SK-N-SH (cell line): Measurements from ENCODE around the gene EDEM3.
A peak's percentile ranks its signal among the peaks of the same experiment; 100 is the strongest.

Experiments used
- EP300 ChIP-seq, 2 experiments: IDR thresholded peaks; 2 replicates each; pipeline versions ENCODE4 v1.4.0 to v1.6.1; 2012; ENCODE audit warnings: borderline replicate concordance in 1 of 2, low read depth in 1 of 2, low read length in 1 of 2
- EZH2phosphoT487 ChIP-seq: fragments of 200-600 bp; sonication (generic); IDR thresholded peaks from 2 replicates; pipeline ENCODE4 v1.6.1; 2017; ENCODE audit warnings: low read depth, mixed run types, mild to moderate bottlenecking, antibody characterized with exemption, moderate library complexity, borderline replicate concordance
- FOXJ3 ChIP-seq: sonication (generic); formaldehyde crosslinking; IDR thresholded peaks from 2 replicates; pipeline ENCODE4 v1.5.1; 2020; ENCODE audit warnings: mild to moderate bottlenecking, missing genetic modification reagents
- FOXM1 ChIP-seq: IDR thresholded peaks from 2 replicates; pipeline ENCODE4 v1.4.0; 2012; ENCODE audit warnings: low read depth, mild to moderate bottlenecking
- MEF2A ChIP-seq: IDR thresholded peaks from 2 replicates; pipeline ENCODE4 v1.4.0; 2012; ENCODE audit warnings: low read depth, borderline replicate concordance
- MXI1 ChIP-seq: IDR thresholded peaks from 2 replicates; pipeline ENCODE4 v1.6.1; 2012; ENCODE audit warnings: mild to moderate bottlenecking, low read depth, low read length, improper control_type of control experiment
- POLR2AphosphoS5 ChIP-seq: IDR thresholded peaks from 2 replicates; pipeline ENCODE4 v1.6.1; 2012; ENCODE audit warnings: low read depth, low read length
- RAD21 ChIP-seq: IDR thresholded peaks from 2 replicates; pipeline ENCODE4 v1.6.1; 2012; ENCODE audit warnings: mild to moderate bottlenecking, low read length
- REST ChIP-seq: IDR thresholded peaks from 2 replicates; pipeline ENCODE4 v1.6.1; 2012; ENCODE audit warnings: mild to moderate bottlenecking, low read depth, low read length, moderate library complexity
- RFX5 ChIP-seq: IDR thresholded peaks from 2 replicates; pipeline ENCODE4 v1.6.1; 2012; ENCODE audit warnings: mild to moderate bottlenecking, improper control_type of control experiment, low read length
- TCF12 ChIP-seq: IDR thresholded peaks from 2 replicates; pipeline ENCODE4 v1.4.0; 2012
- ZBTB33 ChIP-seq: IDR thresholded peaks from 2 replicates; pipeline ENCODE4 v1.4.0; 2012; ENCODE audit warnings: low read depth, borderline replicate concordance
- TF ChIP-seq, protein P1 (sequence below): fragments of 200-600 bp; sonication (generic); IDR thresholded peaks from 2 replicates; pipeline ENCODE4 v1.6.1; 2017; ENCODE audit warnings: antibody characterized with exemption, mild to moderate bottlenecking, moderate library complexity
- TF ChIP-seq, protein P2 (sequence below): fragments of 150-350 bp; IDR thresholded peaks from 2 replicates; pipeline ENCODE4 v1.6.1; 2017; ENCODE audit warnings: antibody characterized with exemption, low read length, low read depth, borderline replicate concordance

DNA sequence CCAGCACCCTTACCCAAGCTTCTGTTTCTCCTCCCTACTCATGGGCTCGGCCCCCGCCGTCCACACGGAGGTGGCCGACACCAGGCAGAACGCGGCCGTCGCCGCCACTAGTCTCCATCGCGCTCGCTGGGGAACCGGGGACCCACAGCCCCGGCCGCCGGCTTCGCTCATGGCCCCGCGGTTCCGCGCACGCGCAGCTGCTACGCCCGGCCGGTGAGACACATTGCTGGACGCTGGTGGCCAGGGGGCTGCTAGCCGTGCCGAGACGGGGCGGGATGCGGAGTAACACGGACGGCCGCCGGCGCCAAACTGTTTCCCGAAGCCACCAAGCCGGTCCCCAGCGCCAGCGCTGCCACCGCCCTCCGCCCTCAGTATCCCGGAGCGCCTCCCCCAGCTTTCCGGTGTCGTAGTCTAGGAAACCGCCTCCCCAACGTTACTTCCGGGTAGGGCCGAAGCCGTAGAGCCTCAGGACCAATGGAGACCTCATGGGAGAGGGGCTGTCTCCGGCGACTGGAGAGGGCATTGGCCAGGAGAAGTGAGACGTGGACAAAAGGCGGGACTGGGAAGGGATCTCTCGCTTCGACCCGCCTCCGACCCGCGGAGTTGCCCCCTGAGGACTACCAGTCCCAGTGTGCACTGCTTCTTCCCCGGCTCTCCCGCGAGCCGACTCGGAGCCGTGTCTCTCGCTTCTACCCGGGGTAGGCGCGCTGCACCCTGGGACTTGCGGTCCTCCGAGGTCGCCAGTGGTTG is at the start of gene EDEM3:
- TF ChIP-seq, protein P1, sequence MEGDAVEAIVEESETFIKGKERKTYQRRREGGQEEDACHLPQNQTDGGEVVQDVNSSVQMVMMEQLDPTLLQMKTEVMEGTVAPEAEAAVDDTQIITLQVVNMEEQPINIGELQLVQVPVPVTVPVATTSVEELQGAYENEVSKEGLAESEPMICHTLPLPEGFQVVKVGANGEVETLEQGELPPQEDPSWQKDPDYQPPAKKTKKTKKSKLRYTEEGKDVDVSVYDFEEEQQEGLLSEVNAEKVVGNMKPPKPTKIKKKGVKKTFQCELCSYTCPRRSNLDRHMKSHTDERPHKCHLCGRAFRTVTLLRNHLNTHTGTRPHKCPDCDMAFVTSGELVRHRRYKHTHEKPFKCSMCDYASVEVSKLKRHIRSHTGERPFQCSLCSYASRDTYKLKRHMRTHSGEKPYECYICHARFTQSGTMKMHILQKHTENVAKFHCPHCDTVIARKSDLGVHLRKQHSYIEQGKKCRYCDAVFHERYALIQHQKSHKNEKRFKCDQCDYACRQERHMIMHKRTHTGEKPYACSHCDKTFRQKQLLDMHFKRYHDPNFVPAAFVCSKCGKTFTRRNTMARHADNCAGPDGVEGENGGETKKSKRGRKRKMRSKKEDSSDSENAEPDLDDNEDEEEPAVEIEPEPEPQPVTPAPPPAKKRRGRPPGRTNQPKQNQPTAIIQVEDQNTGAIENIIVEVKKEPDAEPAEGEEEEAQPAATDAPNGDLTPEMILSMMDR: no peak
- no peak; the same call in 1 of the 2 replicates for TF ChIP-seq REST
- no peak for TF ChIP-seq TCF12
- peak; percentile 64; the same call in 1 of the 2 replicates for TF ChIP-seq RFX5
- peak; percentile 77 for TF ChIP-seq POLR2AphosphoS5
- no peak for TF ChIP-seq FOXM1
- TF ChIP-seq EP300 (IDR thresholded peaks at IDR 0.05; ENCODE audit: borderline replicate concordance in 1 of 2, low read depth in 1 of 2, low read length in 1 of 2): no peak
- peak; percentile 96 for TF ChIP-seq ZBTB33
- TF ChIP-seq RAD21: no peak
- TF ChIP-seq, protein P2, sequence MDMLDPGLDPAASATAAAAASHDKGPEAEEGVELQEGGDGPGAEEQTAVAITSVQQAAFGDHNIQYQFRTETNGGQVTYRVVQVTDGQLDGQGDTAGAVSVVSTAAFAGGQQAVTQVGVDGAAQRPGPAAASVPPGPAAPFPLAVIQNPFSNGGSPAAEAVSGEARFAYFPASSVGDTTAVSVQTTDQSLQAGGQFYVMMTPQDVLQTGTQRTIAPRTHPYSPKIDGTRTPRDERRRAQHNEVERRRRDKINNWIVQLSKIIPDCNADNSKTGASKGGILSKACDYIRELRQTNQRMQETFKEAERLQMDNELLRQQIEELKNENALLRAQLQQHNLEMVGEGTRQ: no peak
- TF ChIP-seq MXI1: no peak
- TF ChIP-seq FOXJ3: no peak
- no peak for TF ChIP-seq EZH2phosphoT487
- TF ChIP-seq MEF2A: no peak
